Measurements from ENCODE around the gene CD2AP. TPM values are rescaled to one million over a fixed set of nuclear protein-coding genes. Genes with fewer than 3 reads are reported as not detected.

Gene CD2AP
- total RNA-seq, 4 donors from 2014 or later, result 21.2 to 34.4 (median 24.5) TPM

DNA sequence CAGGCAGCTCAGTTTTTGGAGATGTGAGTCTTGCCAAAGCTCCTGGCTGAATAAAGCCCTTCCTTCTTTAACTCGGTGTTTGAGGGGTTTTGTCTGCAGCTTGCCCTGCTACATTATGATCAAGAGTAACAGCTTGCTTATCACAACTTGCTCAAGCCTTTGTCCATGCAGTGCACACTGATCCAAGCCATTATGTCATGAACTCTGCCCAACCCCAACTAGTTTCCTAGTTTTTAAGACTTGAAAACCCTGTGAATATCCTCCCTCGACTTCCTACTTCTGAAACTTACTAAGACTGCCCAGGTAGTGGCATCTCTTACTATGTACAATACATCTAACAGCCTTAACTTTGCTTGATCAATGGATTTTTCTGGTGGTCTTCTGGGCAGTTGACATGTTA, 170.4 kb downstream of the CD2AP start:
- TF ChIP-seq CTCF (IDR thresholded peaks at IDR 0.05) (no peak), POLR2A (IDR thresholded peaks at IDR 0.05) (no peak), POLR2AphosphoS5 (IDR thresholded peaks at IDR 0.05) (no peak)
- Histone ChIP-seq H3K4me3 (no peak overlapping the region), H3K9me3 (no peaks in the 10 kb centered on the region), H3K27ac (no peak overlapping the region), H3K36me3 (no peaks in the 10 kb centered on the region), H3K4me1 (peaks cover 0 to 5% (median 4%) of the 10 kb centered on the region in 3 donors), H3K27me3 (no peaks in the 10 kb centered on the region)
- 78 to 85% methylated on average over 1 to 2 of the region's 2 CpGs for WGBS, 2 donors (ENCODE audit: low coverage in 1 of 2)
- ATAC-seq, result no peak

DNA sequence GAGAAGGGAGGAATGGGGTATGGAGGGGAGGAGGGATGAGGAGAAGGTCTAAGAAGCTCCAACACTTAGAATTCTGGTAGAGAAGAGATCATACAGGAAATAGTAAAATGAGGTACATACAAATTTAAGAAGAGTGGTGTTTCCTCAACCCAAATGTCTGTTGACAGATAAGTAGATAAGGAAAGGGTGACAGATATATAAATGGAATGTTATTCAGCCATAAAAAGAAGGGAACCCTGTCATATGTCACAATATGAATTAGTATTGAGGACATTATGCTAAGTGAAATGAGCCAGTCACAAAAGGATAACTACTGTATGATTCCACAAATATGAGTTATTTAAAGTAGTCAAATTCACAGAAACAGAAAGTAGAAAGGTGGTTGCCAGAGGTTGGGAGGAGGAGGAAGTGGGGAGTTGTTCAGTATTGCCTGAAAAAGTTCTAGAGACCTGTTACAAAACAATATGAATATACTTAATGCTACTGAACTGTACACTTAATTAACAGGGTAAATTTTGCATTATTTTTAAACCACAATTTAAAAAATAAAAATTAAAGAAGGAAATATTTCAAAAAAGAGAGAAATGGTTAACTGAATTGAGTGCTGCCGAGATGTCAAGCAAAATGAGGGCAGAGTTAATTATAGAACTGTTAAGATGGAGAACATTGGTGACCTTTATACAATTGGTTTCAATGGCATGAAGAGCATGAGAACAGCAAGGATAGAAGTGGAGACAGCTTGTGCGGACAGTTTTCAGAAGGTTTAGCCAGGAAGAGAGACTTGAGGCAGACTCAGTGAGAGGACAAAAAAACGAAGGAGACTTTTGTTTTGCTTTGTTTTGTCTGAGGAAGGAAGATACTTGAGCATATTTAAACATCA, 173.2 kb downstream of the CD2AP start:
- ATAC-seq, result no peak
- 40 to 51% methylated on average over 3 of the region's 3 CpGs for WGBS, 2 donors (ENCODE audit: low coverage in 1 of 2)
- no peak overlapping the region for H3K4me3 ChIP-seq
- H3K27me3 ChIP-seq, result no peaks in the 10 kb centered on the region
- no peaks in the 10 kb centered on the region for H3K9me3 ChIP-seq
- peaks cover 0 to 5% (median 4%) of the 10 kb centered on the region in 3 donors for H3K4me1 ChIP-seq
- no peak overlapping the region for H3K27ac ChIP-seq
- H3K36me3 ChIP-seq, result no peaks in the 10 kb centered on the region
- TF ChIP-seq POLR2A (IDR thresholded peaks at IDR 0.05) (no peak), CTCF (IDR thresholded peaks at IDR 0.05) (no peak), POLR2AphosphoS5 (IDR thresholded peaks at IDR 0.05) (no peak), EP300 (IDR thresholded peaks at IDR 0.05) (no peak)

DNA sequence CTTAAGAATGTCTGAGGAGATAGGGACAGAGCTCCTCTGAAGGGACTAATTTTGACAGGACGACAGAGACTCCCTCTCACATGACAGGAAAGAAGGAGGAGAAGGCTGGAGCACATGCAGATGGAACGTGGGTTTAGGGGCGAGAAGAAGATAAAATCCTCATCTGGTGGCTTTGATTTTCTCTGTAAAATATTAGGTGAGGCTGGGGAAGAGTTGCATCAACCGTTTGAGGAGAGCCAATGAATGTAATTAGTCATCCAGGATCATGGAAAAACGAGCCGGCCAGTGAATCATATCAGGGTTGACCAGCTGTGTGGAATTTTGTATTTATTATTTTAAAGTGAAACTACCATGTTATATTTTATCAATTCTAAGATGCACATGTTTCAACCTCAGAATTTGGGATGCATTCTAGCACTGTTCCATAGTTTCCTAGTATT, 173.9 kb downstream of the CD2AP start:
- TF ChIP-seq EP300 (IDR thresholded peaks at IDR 0.05) (no peak), CTCF (IDR thresholded peaks at IDR 0.05) (no peak), POLR2A (IDR thresholded peaks at IDR 0.05) (no peak), POLR2AphosphoS5 (IDR thresholded peaks at IDR 0.05) (no peak)
- Histone ChIP-seq H3K9me3 (no peaks in the 10 kb centered on the region), H3K36me3 (no peaks in the 10 kb centered on the region), H3K4me1 (peaks cover 0 to 5% (median 4%) of the 10 kb centered on the region in 3 donors), H3K4me3 (no peak overlapping the region), H3K27me3 (no peaks in the 10 kb centered on the region), H3K27ac (no peak overlapping the region)
- ATAC-seq, result peak; percentile 30
- WGBS, 2 donors (ENCODE audit: low coverage in 1 of 2), result 22 to 35% methylated on average over 6 of the region's 6 CpGs

- Histone ChIP-seq H3K27ac (no peak overlapping the region), H3K27me3 (no peaks in the 10 kb centered on the region), H3K36me3 (no peaks in the 10 kb centered on the region), H3K4me3 (no peak overlapping the region), H3K9me3 (no peaks in the 10 kb centered on the region), H3K4me1 (peaks cover 0 to 5% (median 4%) of the 10 kb centered on the region in 3 donors)
- no peak for ATAC-seq
- TF ChIP-seq POLR2AphosphoS5 (IDR thresholded peaks at IDR 0.05) (no peak), CTCF (IDR thresholded peaks at IDR 0.05) (no peak), EP300 (IDR thresholded peaks at IDR 0.05) (no peak), POLR2A (IDR thresholded peaks at IDR 0.05) (no peak)
- WGBS, 2 donors (ENCODE audit: low coverage in 1 of 2), result 78% methylated on average over 5 of the region's 5 CpGs; no CpG with 5 or more reads in 1 of the 2 donors
Observed at GRCh38 chr6:47653706-47654105, 176.1 kb downstream of the CD2AP start.

- WGBS, 2 donors (ENCODE audit: low coverage in 1 of 2), result 65 to 66% methylated on average over 3 of the region's 4 CpGs
- H3K4me3 ChIP-seq, result no peak overlapping the region
- ATAC-seq, result no peak
- no peak for TF ChIP-seq CTCF (IDR thresholded peaks at IDR 0.05)
- no peak for TF ChIP-seq POLR2A (IDR thresholded peaks at IDR 0.05)
- no peak for TF ChIP-seq EP300 (IDR thresholded peaks at IDR 0.05)
- TF ChIP-seq POLR2AphosphoS5 (IDR thresholded peaks at IDR 0.05), result no peak
- H3K36me3 ChIP-seq, result no peaks in the 10 kb centered on the region
- no peaks in the 10 kb centered on the region for H3K27me3 ChIP-seq
- H3K27ac ChIP-seq, result no peak overlapping the region
- H3K9me3 ChIP-seq, result no peaks in the 10 kb centered on the region
- H3K4me1 ChIP-seq, result peaks cover 0 to 5% (median 4%) of the 10 kb centered on the region in 3 donors
Observed at GRCh38 chr6:47654255-47654654, 176.7 kb downstream of the CD2AP start.

All from gastroesophageal sphincter (tissue), 4 donors.